Neural progenitor cell (in vitro differentiated cells): ENCODE data around the gene TSPAN18. TPM values are rescaled to one million over a fixed set of nuclear protein-coding genes. Genes with fewer than 3 reads are reported as not detected.

ENCODE experiments used
- DNase-seq: peaks from one replicate; pipeline ENCODE4 v3.0.0-alpha.2; 2016; ENCODE audit warnings: low spot score
- H2AFZ ChIP-seq: fragments of 200-600 bp; sonication (generic); replicated peaks from 2 replicates; pipeline ENCODE4 v1.6.1; 2016; ENCODE audit warnings: antibody characterized with exemption
- H3F3A ChIP-seq: fragments of 200-600 bp; sonication (generic); 2 replicates; pipeline ENCODE4 v1.6.1; 2016; ENCODE audit warnings: antibody characterized with exemption, low read depth
- H3K27ac ChIP-seq: fragments of 200-600 bp; sonication (generic); 2 replicates; pipeline ENCODE4 v1.5.1; 2016; ENCODE audit warnings: mild to moderate bottlenecking
- H3K27me3 ChIP-seq: fragments of 200-600 bp; sonication (generic); 2 replicates; pipeline ENCODE4 v1.6.1; 2016; ENCODE audit warnings: mild to moderate bottlenecking, moderate library complexity
- H3K36me3 ChIP-seq: fragments of 200-600 bp; sonication (generic); 2 replicates; pipeline ENCODE4 v1.5.1; 2016
- H3K4me1 ChIP-seq: fragments of 200-600 bp; sonication (generic); 2 replicates; pipeline ENCODE4 v1.6.1; 2016; ENCODE audit warnings: mixed run types
- H3K4me2 ChIP-seq: fragments of 200-600 bp; sonication (generic); 2 replicates; pipeline ENCODE4 v1.6.1; 2016
- H3K4me3 ChIP-seq: fragments of 200-600 bp; sonication (generic); 2 replicates; pipeline ENCODE4 v1.5.1; 2016
- H3K79me2 ChIP-seq: fragments of 200-600 bp; sonication (generic); 2 replicates; pipeline ENCODE4 v1.6.1; 2016; ENCODE audit warnings: low read depth
- H3K9ac ChIP-seq: fragments of 200-600 bp; sonication (generic); 2 replicates; pipeline ENCODE4 v1.6.1; 2016
- H3K9me3 ChIP-seq: fragments of 200-600 bp; sonication (generic); 2 replicates; pipeline ENCODE4 v1.5.1; 2016; ENCODE audit warnings: low read depth
- H4K20me1 ChIP-seq: fragments of 200-600 bp; sonication (generic); 2 replicates; pipeline ENCODE4 v1.6.1; 2016; ENCODE audit warnings: low read depth
- H3K27ac Mint-ChIP-seq: 3 replicates; pipeline ENCODE4 v1.8.0; 2021; ENCODE audit warnings: mixed read lengths
- H3K27me3 Mint-ChIP-seq: 2 replicates; pipeline ENCODE4 v1.8.0; 2022; ENCODE audit warnings: low read depth, mild to moderate bottlenecking, inconsistent platforms, moderate library complexity, mixed read lengths; ENCODE audit not compliant: insufficient read depth
- H3K36me3 Mint-ChIP-seq: 3 replicates; pipeline ENCODE4 v1.8.0; 2021; ENCODE audit warnings: mixed read lengths
- H3K4me1 Mint-ChIP-seq: 3 replicates; pipeline ENCODE4 v1.8.0; 2021; ENCODE audit warnings: mixed read lengths
- H3K4me3 Mint-ChIP-seq: 3 replicates; pipeline ENCODE4 v1.8.0; 2021; ENCODE audit warnings: mild to moderate bottlenecking, moderate library complexity, mixed read lengths
- H3K9me3 Mint-ChIP-seq: 3 replicates; pipeline ENCODE4 v1.8.0; 2020; ENCODE audit warnings: mixed read lengths
- CTCF ChIP-seq: fragments of 200-600 bp; sonication (generic); IDR thresholded peaks from 2 replicates; pipeline ENCODE4 v1.5.1; 2017; ENCODE audit warnings: antibody characterized with exemption, mild to moderate bottlenecking
- EZH2 ChIP-seq: fragments of 200-600 bp; sonication (generic); IDR thresholded peaks from 2 replicates; pipeline ENCODE4 v1.6.1; 2017; ENCODE audit warnings: antibody characterized with exemption, mild to moderate bottlenecking, moderate library complexity
- EZH2phosphoT487 ChIP-seq: fragments of 200-600 bp; sonication (generic); IDR thresholded peaks from 2 replicates; pipeline ENCODE4 v1.6.1; 2017; ENCODE audit warnings: antibody characterized with exemption
- total RNA-seq: library from RNA; depleted of rRNA; stranded (reverse); fragments of >200 nt; gene quantifications from 2 replicates; pipeline ENCODE4 v1.2.3, GENCODE V29; 2015; ENCODE audit warnings: low replicate concordance

Gene TSPAN18
- total RNA-seq, 1 donor from 2014 or later = 16.5 TPM

- no peak for TF ChIP-seq CTCF
- TF ChIP-seq EZH2phosphoT487 = no peak
- TF ChIP-seq EZH2 = no peak
- Mint-ChIP-seq H3K9me3 (peaks cover 5% of the 10 kb centered on the region), H3K27me3 (peaks cover 14% of the 10 kb centered on the region), H3K4me1 (peaks cover 23% of the 10 kb centered on the region), H3K4me3 (no peak overlapping the region), H3K36me3 (no peaks in the 10 kb centered on the region), H3K27ac (peak overlapping the region; percentile 95)
- Histone ChIP-seq H2AFZ (no peak overlapping the region), H3K9ac (no peak overlapping the region), H3F3A (peaks cover 37% of the 10 kb centered on the region), H3K4me1 (peaks cover 41% of the 10 kb centered on the region), H3K27me3 (no peaks in the 10 kb centered on the region), H3K4me3 (no peak overlapping the region), H3K79me2 (no peaks in the 10 kb centered on the region), H3K36me3 (no peaks in the 10 kb centered on the region), H4K20me1 (no peaks in the 10 kb centered on the region), H3K27ac (no peak overlapping the region), H3K9me3 (no peaks in the 10 kb centered on the region), H3K4me2 (peak overlapping the region; percentile 5)
- DNase-seq = peak; percentile 44
These were observed 253.0 kb downstream of the TSPAN18 start for GRCh38 chr11:44979543-44980399.

- H3K36me3 Mint-ChIP-seq = no peaks in the 10 kb centered on the region
- Histone ChIP-seq H2AFZ (no peak overlapping the region), H3F3A (peaks cover 37% of the 10 kb centered on the region), H3K4me3 (no peak overlapping the region), H3K4me2 (no peak overlapping the region), H3K9ac (no peak overlapping the region), H3K9me3 (no peaks in the 10 kb centered on the region), H4K20me1 (no peaks in the 10 kb centered on the region), H3K36me3 (no peaks in the 10 kb centered on the region), H3K4me1 (peaks cover 41% of the 10 kb centered on the region), H3K27me3 (no peaks in the 10 kb centered on the region), H3K27ac (no peak overlapping the region), H3K79me2 (no peaks in the 10 kb centered on the region)
- no peak overlapping the region for H3K4me3 Mint-ChIP-seq
- H3K9me3 Mint-ChIP-seq = peaks cover 5% of the 10 kb centered on the region
- H3K4me1 Mint-ChIP-seq = peaks cover 23% of the 10 kb centered on the region
- no peak overlapping the region for H3K27ac Mint-ChIP-seq
- H3K27me3 Mint-ChIP-seq = peaks cover 15% of the 10 kb centered on the region
- TF ChIP-seq EZH2phosphoT487 (no peak), EZH2 (no peak), CTCF (no peak)
- DNase-seq = no peak
These were observed 254.0 kb downstream of the TSPAN18 start for GRCh38 chr11:44980533-44981427.

Other genes with a start within 250 kb of the TSPAN18 start
- gene CD82, start 161.3 kb upstream of the TSPAN18 start, total RNA-seq = 8.8 and 16.2 TPM in 2 replicates
- 23.1 and 91.9 TPM in 2 replicates for gene TP53I11, start 223.9 kb downstream of the TSPAN18 start, total RNA-seq